ENCODE data around the gene CABP2. TPM values are rescaled to one million over a fixed set of nuclear protein-coding genes. Genes with fewer than 3 reads are reported as not detected.

Gene CABP2
- total RNA-seq, 1 experiment from 2014 or later: not detected

GRCh38 chr11:67500831-67501715 is 22.2 kb downstream of the CABP2 start:
- H3K27ac Mint-ChIP-seq: no peak overlapping the region
- no peak overlapping the region for H3K4me2 ChIP-seq (ENCODE audit: insufficient read depth, insufficient read length, low read length)
- H2AFZ ChIP-seq (ENCODE audit: low read length): no peak overlapping the region
- no peaks in the 10 kb centered on the region for H3K9me3 Mint-ChIP-seq
- H3K27ac ChIP-seq (ENCODE audit: insufficient read length, low read depth, low read length): no peak overlapping the region
- H2AK5ac ChIP-seq (ENCODE audit: insufficient read length, low read length): no peak overlapping the region
- no peak overlapping the region for H3K56ac ChIP-seq (ENCODE audit: insufficient read length, low read depth, low read length)
- no peaks in the 10 kb centered on the region for H4K20me1 ChIP-seq (ENCODE audit: control insufficient read depth, insufficient read depth, insufficient read length)
- H3K9me3 ChIP-seq (ENCODE audit: control insufficient read depth, low read depth, low read length): no peaks in the 10 kb centered on the region
- H3K18ac ChIP-seq (ENCODE audit: insufficient read length, low read depth, low read length): no peak overlapping the region
- no peaks in the 10 kb centered on the region for H3K79me2 ChIP-seq (ENCODE audit: insufficient read depth, low read length)
- H3K4ac ChIP-seq (ENCODE audit: low read depth, low read length): no peak overlapping the region
- H2BK12ac ChIP-seq (ENCODE audit: insufficient read length, low read depth, low read length): no peak overlapping the region
- H3K4me1 Mint-ChIP-seq: peaks cover 3 to 12% of the 10 kb centered on the region in 2 experiments
- H4K8ac ChIP-seq (replicated peaks; ENCODE audit: insufficient read length, low read depth, low read length): no peak overlapping the region
- peaks cover 10% of the 10 kb centered on the region for H3K27me3 Mint-ChIP-seq (ENCODE audit: low read depth)
- H3K4me1 ChIP-seq (ENCODE audit: insufficient read depth, low read length): no peaks in the 10 kb centered on the region
- no peak overlapping the region for H2BK15ac ChIP-seq (ENCODE audit: low read depth, low read length)
- no peak overlapping the region for H2BK5ac ChIP-seq (ENCODE audit: insufficient read length, low read length)
- no peak overlapping the region for H4K5ac ChIP-seq (ENCODE audit: insufficient read length, low read depth, low read length)
- WGBS (ENCODE audit: extremely low coverage, insufficient read length, low lambda C conversion rate): 100% methylated on average over 1 of the region's 9 CpGs
- H3K4me3 Mint-ChIP-seq: no peak overlapping the region
- H3K23me2 ChIP-seq (ENCODE audit: insufficient read length, low read depth, low read length, poor library complexity, severe bottlenecking): peaks cover 12% of the 10 kb centered on the region
- TF ChIP-seq CTCF (conservative IDR thresholded peaks at IDR 0.05): no peak
- H2BK20ac ChIP-seq (ENCODE audit: low read depth, low read length, poor library complexity, severe bottlenecking): no peak overlapping the region
- no peak overlapping the region for H3T11ph ChIP-seq (ENCODE audit: low read length)
- H2BK120ac ChIP-seq (ENCODE audit: low read depth, low read length, poor library complexity, severe bottlenecking): no peak overlapping the region
- H3K14ac ChIP-seq (ENCODE audit: insufficient read depth, low read length): no peak overlapping the region
- no peaks in the 10 kb centered on the region for H3K79me1 ChIP-seq (ENCODE audit: insufficient read depth, low read depth, low read length, poor library complexity, severe bottlenecking)
- no peak overlapping the region for H3K9ac ChIP-seq (ENCODE audit: extremely low read depth, insufficient read length, low read length)
- H3K23ac ChIP-seq (ENCODE audit: insufficient read length, low read depth, low read length): no peak overlapping the region
- no peak for DNase-seq
- no peaks in the 10 kb centered on the region for H3K27me3 ChIP-seq (ENCODE audit: insufficient read depth, low read length)
- peaks cover 5 to 22% (median 10%) of the 10 kb centered on the region in 3 experiments; a peak in 6 of 7 replicates for H3K36me3 Mint-ChIP-seq (ENCODE audit: insufficient read depth in 1 of 3, low read depth in 3 of 3)
- no peak overlapping the region for H4K91ac ChIP-seq (ENCODE audit: insufficient read length, low read depth, low read length)
